Mesenchymal stem cell (in vitro differentiated cells and primary cell): ENCODE results near the gene MAP7.
A peak's percentile ranks its signal among the peaks of the same experiment; 100 is the strongest.

Experiments used
- DNase-seq: peaks from one replicate; pipeline ENCODE4 v3.0.0-alpha.2; 2013
- H2AFZ ChIP-seq: one replicate; pipeline ENCODE4 v1.6.1; 2013; ENCODE audit warnings: low read depth, mild to moderate bottlenecking, control low read depth, inconsistent platforms, low read length, moderate library complexity
- H2AK5ac ChIP-seq: 2 replicates; pipeline ENCODE4 v1.6.1; 2013; ENCODE audit warnings: low read length, moderate library complexity, mild to moderate bottlenecking, inconsistent platforms; ENCODE audit not compliant: severe bottlenecking
- H2BK120ac ChIP-seq: one replicate; pipeline ENCODE4 v1.6.1; 2013; ENCODE audit warnings: low read depth, mild to moderate bottlenecking, inconsistent platforms, low read length, moderate library complexity
- H2BK12ac ChIP-seq, 2 experiments: one replicate each; pipeline ENCODE4 v1.6.1; 2013; ENCODE audit warnings: inconsistent platforms in 2 of 2, low read length in 2 of 2, mild to moderate bottlenecking in 2 of 2, moderate library complexity in 2 of 2, control low read depth in 1 of 2
- H2BK15ac ChIP-seq: one replicate; pipeline ENCODE4 v1.6.1; 2013; ENCODE audit warnings: mild to moderate bottlenecking, low read depth, inconsistent platforms; ENCODE audit not compliant: poor library complexity, severe bottlenecking
- H2BK5ac ChIP-seq: 2 replicates; pipeline ENCODE4 v1.6.1; 2013; ENCODE audit warnings: low read depth, mild to moderate bottlenecking, low read length, control low read depth, inconsistent platforms; ENCODE audit not compliant: poor library complexity, severe bottlenecking
- H3K14ac ChIP-seq, 2 experiments: one replicate each; pipeline ENCODE4 v1.6.1; 2013; ENCODE audit warnings: inconsistent platforms in 2 of 2, low read length in 2 of 2, control low read depth in 1 of 2, mild to moderate bottlenecking in 1 of 2, moderate library complexity in 1 of 2
- H3K18ac ChIP-seq, 2 experiments: one replicate each; pipeline ENCODE4 v1.6.1; 2013; ENCODE audit warnings: inconsistent platforms in 2 of 2, low read length in 2 of 2, control low read depth in 1 of 2, low read depth in 1 of 2, mild to moderate bottlenecking in 1 of 2
- H3K23ac ChIP-seq, 2 experiments: one replicate each; pipeline ENCODE4 v1.6.1; 2013; ENCODE audit warnings: inconsistent platforms in 2 of 2, low read length in 2 of 2, mild to moderate bottlenecking in 2 of 2, moderate library complexity in 2 of 2, control low read depth in 1 of 2
- H3K27ac ChIP-seq: 2 replicates; pipeline ENCODE4 v1.5.1; 2013; ENCODE audit warnings: mild to moderate bottlenecking, moderate library complexity, low read length, control low read depth, inconsistent platforms; ENCODE audit not compliant: poor library complexity, severe bottlenecking
- H3K27me3 ChIP-seq, 2 experiments: 2 replicates each; pipeline versions ENCODE4 v1.6.1 to v1.7.0; 2013; ENCODE audit warnings: low read length in 2 of 2, mild to moderate bottlenecking in 2 of 2, moderate library complexity in 2 of 2, control low read depth in 1 of 2, inconsistent platforms in 1 of 2; ENCODE audit not compliant: control insufficient read depth in 1 of 2, insufficient read depth in 1 of 2
- H3K36me3 ChIP-seq, 2 experiments: 2 replicates each; pipeline versions ENCODE4 v1.6.1 to v1.7.0; 2013; ENCODE audit warnings: low read length in 2 of 2, control low read depth in 1 of 2, inconsistent platforms in 1 of 2, low read depth in 1 of 2, mild to moderate bottlenecking in 1 of 2; ENCODE audit not compliant: insufficient read depth in 2 of 2, control insufficient read depth in 1 of 2
- H3K4ac ChIP-seq, 2 experiments: one replicate each; pipeline ENCODE4 v1.6.1; 2013; ENCODE audit warnings: inconsistent platforms in 2 of 2, low read length in 2 of 2, mild to moderate bottlenecking in 2 of 2, moderate library complexity in 2 of 2, control low read depth in 1 of 2, low read depth in 1 of 2
- H3K4me1 ChIP-seq: 2 replicates; pipeline ENCODE4 v1.6.1; 2013; ENCODE audit warnings: low read depth, low read length, control low read depth; ENCODE audit not compliant: control insufficient read depth, insufficient read depth
- H3K4me2 ChIP-seq: 2 replicates; pipeline ENCODE4 v1.6.1; 2013; ENCODE audit warnings: low read length, mild to moderate bottlenecking, inconsistent platforms; ENCODE audit not compliant: poor library complexity, severe bottlenecking
- H3K4me3 ChIP-seq, 2 experiments: 2 replicates each; pipeline versions ENCODE4 v1.5.1 to v1.7.0; 2013; ENCODE audit warnings: low read length in 2 of 2, mild to moderate bottlenecking in 2 of 2, control low read depth in 1 of 2, low read depth in 1 of 2; ENCODE audit not compliant: insufficient read depth in 1 of 2
- H3K79me1 ChIP-seq: replicated peaks from 2 replicates; pipeline ENCODE4 v1.6.1; 2013; ENCODE audit warnings: mild to moderate bottlenecking, control low read depth, low read length, inconsistent platforms; ENCODE audit not compliant: poor library complexity, severe bottlenecking
- H3K9ac ChIP-seq: 2 replicates; pipeline ENCODE4 v1.7.0; 2013; ENCODE audit warnings: mild to moderate bottlenecking, low read length, moderate library complexity
- H3K9me3 ChIP-seq: 2 replicates; pipeline ENCODE4 v1.7.0; 2013; ENCODE audit warnings: mild to moderate bottlenecking, low read length; ENCODE audit not compliant: control insufficient read depth
- H4K8ac ChIP-seq: one replicate; pipeline ENCODE4 v1.6.1; 2013; ENCODE audit warnings: inconsistent platforms, mild to moderate bottlenecking, low read length, moderate library complexity
- H4K91ac ChIP-seq: one replicate; pipeline ENCODE4 v1.6.1; 2013; ENCODE audit warnings: mild to moderate bottlenecking, low read length, inconsistent platforms
- WGBS: methylation state at CpG from one replicate; pipeline ENCODE4 v1.1.7; 2013; ENCODE audit warnings: mixed read lengths; 5-methylcytosine and 5-hydroxymethylcytosine counted together

MAP7 gene

DNA sequence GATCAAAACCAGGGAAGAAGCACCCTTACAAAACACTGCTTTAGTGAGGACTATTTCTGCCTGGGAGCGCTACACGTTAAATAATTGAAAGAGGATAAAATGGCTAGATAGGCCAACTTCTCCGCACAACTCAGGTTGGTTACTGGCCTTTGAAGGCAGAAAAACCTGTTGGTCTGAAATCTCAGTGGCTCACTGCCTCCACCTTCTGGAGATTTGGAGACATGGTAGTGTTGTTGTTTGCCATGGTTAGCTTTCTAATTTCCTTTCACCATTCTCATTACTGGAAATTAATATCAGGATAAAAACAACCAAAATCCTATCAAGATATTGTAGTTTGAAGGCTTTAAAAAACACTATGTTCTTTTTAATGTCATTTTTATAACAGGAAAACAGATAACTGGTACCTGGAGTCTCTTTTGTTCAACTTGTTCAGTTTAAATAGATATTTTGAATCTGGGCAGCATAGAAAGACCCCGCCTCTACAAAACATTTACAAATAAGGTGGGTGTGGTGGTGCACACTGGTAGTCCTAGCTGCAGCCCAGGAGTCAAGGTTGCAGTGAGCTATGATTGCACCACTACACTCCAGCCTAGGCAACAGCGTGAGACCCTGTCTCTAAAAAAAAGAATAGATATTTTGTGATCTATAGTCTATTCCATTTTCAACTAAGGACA, 233.1 kb downstream of the MAP7 start:
- no peak overlapping the region for H3K9ac ChIP-seq
- 19% methylated on average over 4 of the region's 5 CpGs for WGBS
- no peak overlapping the region for H2AK5ac ChIP-seq
- no peak overlapping the region for H2BK120ac ChIP-seq
- H3K4me2 ChIP-seq: no peak overlapping the region
- no peak overlapping the region for H4K91ac ChIP-seq
- no peak overlapping the region for H2BK5ac ChIP-seq
- H3K27ac ChIP-seq: no peak overlapping the region
- H3K18ac ChIP-seq: no peak overlapping the region
- no peak overlapping the region for H3K4me3 ChIP-seq
- no peaks in the 10 kb centered on the region for H3K27me3 ChIP-seq
- no peak overlapping the region for H3K23ac ChIP-seq
- no peak overlapping the region for H3K4ac ChIP-seq
- no peaks in the 10 kb centered on the region for H3K9me3 ChIP-seq
- H4K8ac ChIP-seq: no peak overlapping the region
- no peak overlapping the region for H2AFZ ChIP-seq
- peak; percentile 69 for DNase-seq
- no peaks in the 10 kb centered on the region for H3K79me1 ChIP-seq
- H3K4me1 ChIP-seq: no peaks in the 10 kb centered on the region
- H2BK15ac ChIP-seq: no peak overlapping the region
- no peaks in the 10 kb centered on the region for H3K36me3 ChIP-seq
- H2BK12ac ChIP-seq: no peak overlapping the region
- no peak overlapping the region for H3K14ac ChIP-seq

DNA sequence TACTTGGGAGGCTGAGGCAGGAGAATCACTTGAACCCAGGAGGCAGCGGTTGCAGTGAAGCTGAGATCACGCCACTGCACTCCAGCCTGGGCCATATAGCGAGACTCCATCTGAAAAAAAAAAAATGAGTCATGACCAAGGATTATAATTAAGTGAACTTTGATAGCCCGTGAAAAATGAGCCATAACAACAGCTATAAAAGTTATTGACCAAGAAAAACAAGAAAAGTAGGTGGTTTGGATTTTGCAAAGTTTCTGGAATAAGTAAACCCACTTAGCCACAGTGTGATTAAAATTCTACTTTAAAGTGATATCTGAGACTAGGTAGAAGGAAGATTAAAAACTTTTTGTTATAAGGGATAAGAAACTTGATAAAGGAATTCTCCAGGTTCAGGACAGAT, 234.6 kb downstream of the MAP7 start:
- no peak for DNase-seq
- 81% methylated on average over 3 of the region's 4 CpGs for WGBS
- Histone ChIP-seq H3K9ac (no peak overlapping the region), H3K79me1 (no peaks in the 10 kb centered on the region), H2BK12ac (no peak overlapping the region), H2AFZ (no peak overlapping the region), H3K4me2 (no peak overlapping the region), H4K91ac (no peak overlapping the region), H3K4ac (no peak overlapping the region), H4K8ac (no peak overlapping the region), H3K9me3 (no peaks in the 10 kb centered on the region), H3K14ac (no peak overlapping the region), H2AK5ac (no peak overlapping the region), H3K27ac (no peak overlapping the region), H2BK120ac (no peak overlapping the region), H2BK15ac (no peak overlapping the region), H3K4me1 (no peaks in the 10 kb centered on the region), H3K4me3 (no peak overlapping the region), H2BK5ac (no peak overlapping the region), H3K18ac (no peak overlapping the region), H3K23ac (no peak overlapping the region), H3K36me3 (no peaks in the 10 kb centered on the region), H3K27me3 (no peaks in the 10 kb centered on the region)

DNA sequence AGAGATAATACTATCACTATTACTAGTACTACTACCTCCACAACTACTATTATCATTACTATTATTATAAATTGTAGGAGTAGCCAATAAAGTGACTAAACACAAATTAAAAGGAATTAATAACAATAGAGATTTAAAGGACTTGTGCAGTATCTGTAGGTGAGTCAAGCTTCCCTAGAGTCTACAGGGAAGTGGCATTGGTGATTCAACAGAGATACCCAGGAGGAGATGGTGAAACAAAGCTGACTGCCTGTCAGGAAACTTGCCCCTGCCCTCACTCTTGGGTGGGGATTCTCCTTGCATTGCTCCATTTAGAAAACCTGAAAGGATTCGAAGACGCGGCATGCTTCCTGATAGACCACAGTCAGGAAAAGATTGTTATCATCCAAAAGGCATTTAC, 237.2 kb downstream of the MAP7 start:
- no peak overlapping the region for H2AFZ ChIP-seq
- no peak overlapping the region for H3K14ac ChIP-seq
- no peak overlapping the region for H2AK5ac ChIP-seq
- WGBS: 90% methylated on average over 3 of the region's 3 CpGs
- no peak overlapping the region for H3K18ac ChIP-seq
- no peak overlapping the region for H2BK120ac ChIP-seq
- H3K9ac ChIP-seq: no peak overlapping the region
- H3K27ac ChIP-seq: no peak overlapping the region
- H3K27me3 ChIP-seq: no peaks in the 10 kb centered on the region
- H3K4me2 ChIP-seq: no peak overlapping the region
- H3K79me1 ChIP-seq: no peaks in the 10 kb centered on the region
- no peak overlapping the region for H2BK12ac ChIP-seq
- H3K9me3 ChIP-seq: no peaks in the 10 kb centered on the region
- no peak overlapping the region for H3K23ac ChIP-seq
- H3K4me3 ChIP-seq: no peak overlapping the region
- no peak overlapping the region for H4K91ac ChIP-seq
- no peak overlapping the region for H3K4ac ChIP-seq
- H3K36me3 ChIP-seq: no peaks in the 10 kb centered on the region
- DNase-seq: no peak
- no peak overlapping the region for H2BK15ac ChIP-seq
- H3K4me1 ChIP-seq: no peaks in the 10 kb centered on the region
- H2BK5ac ChIP-seq: no peak overlapping the region
- H4K8ac ChIP-seq: no peak overlapping the region

DNA sequence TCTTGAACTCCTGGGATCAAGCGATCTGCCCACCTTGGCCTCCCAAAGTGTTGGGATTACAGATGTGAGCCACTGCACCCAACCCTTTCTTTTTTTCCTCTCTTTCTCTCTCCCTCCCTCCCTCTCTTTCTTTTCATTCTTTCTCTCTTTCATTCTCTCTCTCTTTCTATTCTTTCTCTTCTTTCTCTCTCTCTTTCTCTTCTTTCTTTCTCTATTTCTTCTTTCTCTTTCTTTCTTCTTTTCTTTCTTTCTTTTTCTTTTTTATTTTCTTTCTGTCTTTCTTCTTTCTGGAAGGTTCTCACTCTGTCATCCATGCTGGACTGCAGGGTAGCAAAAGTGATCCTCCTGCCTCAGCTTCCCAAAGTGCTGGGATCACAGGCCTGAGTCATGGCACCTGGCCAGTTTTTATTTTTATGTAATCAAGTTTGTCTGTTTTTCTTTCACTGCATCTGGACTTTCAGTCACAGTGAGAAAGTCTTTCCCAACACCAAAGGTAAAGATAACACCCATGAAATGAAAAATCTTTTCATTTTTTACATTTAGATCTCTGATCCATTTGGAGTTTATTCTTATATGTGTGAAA, 240.4 kb downstream of the MAP7 start:
- no peaks in the 10 kb centered on the region for H3K9me3 ChIP-seq
- no peak overlapping the region for H3K4me2 ChIP-seq
- H2BK15ac ChIP-seq: no peak overlapping the region
- no peaks in the 10 kb centered on the region for H3K36me3 ChIP-seq
- no peaks in the 10 kb centered on the region for H3K4me1 ChIP-seq
- DNase-seq: no peak
- no peak overlapping the region for H3K4me3 ChIP-seq
- H4K91ac ChIP-seq: no peak overlapping the region
- no peak overlapping the region for H3K9ac ChIP-seq
- H3K79me1 ChIP-seq: no peaks in the 10 kb centered on the region
- H2BK12ac ChIP-seq: no peak overlapping the region
- no peak overlapping the region for H3K23ac ChIP-seq
- H2BK5ac ChIP-seq: no peak overlapping the region
- H3K18ac ChIP-seq: no peak overlapping the region
- H4K8ac ChIP-seq: no peak overlapping the region
- H3K14ac ChIP-seq: no peak overlapping the region
- no peak overlapping the region for H2BK120ac ChIP-seq
- H2AK5ac ChIP-seq: no peak overlapping the region
- no peak overlapping the region for H3K27ac ChIP-seq
- H3K4ac ChIP-seq: no peak overlapping the region
- H3K27me3 ChIP-seq: no peaks in the 10 kb centered on the region
- H2AFZ ChIP-seq: no peak overlapping the region
- 94% methylated on average over 1 of the region's 1 CpG for WGBS
